A549 (cell line): ENCODE data around the gene CNGA1. TPM values are rescaled to one million over a fixed set of nuclear protein-coding genes. Genes with fewer than 3 reads are reported as not detected.

Source experiments
- ATAC-seq, 2 experiments: fragments of 200-7000 bp in 1 of 2; fragments of >200 bp in 1 of 2; cut with Nextera tagmentation in 1 of 2; cut with Tn5 transposase in 1 of 2; 3 replicates each; pipeline versions ENCODE4 v1.8.0 to v1.9.1; 2018 to 2020; ENCODE audit warnings: mild to moderate bottlenecking in 1 of 2, moderate library complexity in 1 of 2
- CTCF ChIA-PET: fragments of 300-600 bp; sonication (Branson Sonifier 250); formaldehyde crosslinking; extraction: SDS; loops from one replicate; lab custom pipeline; 2021; ENCODE audit warnings: antibody characterized with exemption, inconsistent platforms; lab: Yijun Ruan, JAX
- POLR2A ChIA-PET: fragments of 350-600 bp; formaldehyde crosslinking; extraction: SDS; loops from one replicate; lab custom pipeline; 2021; ENCODE audit warnings: antibody characterized with exemption, inconsistent platforms; lab: Yijun Ruan, JAX
- DNase-seq, 2 experiments: peaks; one replicate each; pipeline versions ENCODE4 v3.0.0 to v3.0.0-alpha.2; 2011 to 2016; ENCODE audit warnings: low read depth in 1 of 2, low spot score in 1 of 2
- FAIRE-seq: peaks from 2 replicates; lab custom pipeline; 2011; peaks lifted over from hg19 to GRCh38; lab: Jason Lieb, UNC
- H3K27ac ChIP-seq, 2 experiments: fragments of >200 bp; sonication (Bioruptor Twin); formaldehyde crosslinking; 3 replicates each; pipeline ENCODE4 v1.5.1; 2016 to 2017
- H3K4me1 ChIP-seq: fragments of >200 bp; sonication (Bioruptor Twin); formaldehyde crosslinking; 3 replicates; pipeline ENCODE4 v1.6.1; 2016
- H3K4me2 ChIP-seq: fragments of >200 bp; sonication (Bioruptor Twin); formaldehyde crosslinking; 3 replicates; pipeline ENCODE4 v1.6.1; 2016
- H3K4me3 ChIP-seq: fragments of >200 bp; sonication (Bioruptor Twin); formaldehyde crosslinking; 3 replicates; pipeline ENCODE4 v1.5.1; 2016
- H3K9me3 ChIP-seq: fragments of >200 bp; sonication (Bioruptor Twin); formaldehyde crosslinking; 3 replicates; pipeline ENCODE4 v1.6.1; 2016
- EHF ChIP-seq: fragments of 250-450 bp; sonication (Bioruptor Pico); IDR thresholded peaks from 2 replicates; pipeline ENCODE4 v1.5.0; 2020; ENCODE audit warnings: mild to moderate bottlenecking
- HOXB5 ChIP-seq: fragments of 250-450 bp; sonication (Bioruptor Pico); IDR thresholded peaks from 2 replicates; pipeline ENCODE4 v1.5.0; 2020; ENCODE audit warnings: mild to moderate bottlenecking, moderate library complexity
- SREBF2 ChIP-seq: fragments of 450-650 bp; IDR thresholded peaks from 2 replicates; pipeline ENCODE4 v1.6.1; 2014; ENCODE audit warnings: mild to moderate bottlenecking, moderate library complexity
- WGBS: methylation state at CpG from one replicate; pipeline ENCODE4 v1.1.6; 2017; ENCODE audit errors: missing lambda C conversion rate; 5-methylcytosine and 5-hydroxymethylcytosine counted together
- polyA plus RNA-seq, 4 experiments: library from polyadenylated mRNA; depleted of rRNA in 3 of 4; stranded (reverse); fragments of >200 nt; fragmentation: RNase III in 1 of 4; extraction: RNeasy Plus Mini Kit Qiagen cat#74134 plus additional on column Dnase treatment in 1 of 4; gene quantifications; 2 replicates in 3 of 4; 3 replicates in 1 of 4; pipeline ENCODE4 v1.2.3, GENCODE V29; 2011 to 2017
- TF ChIP-seq, protein P1 (sequence below): fragments of 450-650 bp; IDR thresholded peaks from 2 replicates; pipeline ENCODE4 v1.6.1; 2014; ENCODE audit warnings: antibody characterized with exemption

The CNGA1 gene
- polyA plus RNA-seq, 2 of the 4 experiments (the other 2 are of a cell fraction), result 0.12 TPM; not detected in 1

DNA sequence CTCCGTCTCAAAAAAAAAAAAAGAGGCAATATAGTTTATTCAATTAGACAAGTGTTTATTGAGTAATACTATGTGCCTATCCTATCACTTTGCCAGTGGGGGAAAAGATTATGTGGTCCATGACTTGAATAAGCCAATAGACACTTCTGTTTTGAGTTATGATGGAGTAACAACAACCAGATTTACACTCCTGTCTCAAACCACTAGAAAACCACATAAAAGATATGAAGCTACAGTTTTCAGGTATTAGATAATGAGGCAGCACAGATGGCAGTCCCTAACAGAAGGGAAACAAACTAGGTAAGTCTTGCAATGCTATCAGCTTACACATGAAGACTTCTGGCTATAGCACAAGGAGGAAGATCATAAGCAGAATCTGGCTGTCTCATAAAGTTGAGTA, 124.6 kb downstream of the CNGA1 start:
- no peak overlapping the region for H3K27ac ChIP-seq
- CTCF ChIA-PET, result no interaction called here

More for the DNA sequence above, 124.6 kb downstream of the CNGA1 start:
- DNase-seq (no peak), ATAC-seq (no peak), FAIRE-seq (no peak)
- Histone ChIP-seq H3K9me3 (no peaks in the 10 kb centered on the region), H3K4me1 (no peaks in the 10 kb centered on the region), H3K4me3 (no peak overlapping the region), H3K4me2 (no peak overlapping the region)
- POLR2A ChIA-PET, result no interaction called here
- WGBS, result 95% methylated on average over 1 of the region's 1 CpG
- TF ChIP-seq SREBF2 (no peak), HOXB5 (CRISPR knock-in tag) (no peak), EHF (CRISPR knock-in tag) (no peak)
- TF ChIP-seq, protein P1, sequence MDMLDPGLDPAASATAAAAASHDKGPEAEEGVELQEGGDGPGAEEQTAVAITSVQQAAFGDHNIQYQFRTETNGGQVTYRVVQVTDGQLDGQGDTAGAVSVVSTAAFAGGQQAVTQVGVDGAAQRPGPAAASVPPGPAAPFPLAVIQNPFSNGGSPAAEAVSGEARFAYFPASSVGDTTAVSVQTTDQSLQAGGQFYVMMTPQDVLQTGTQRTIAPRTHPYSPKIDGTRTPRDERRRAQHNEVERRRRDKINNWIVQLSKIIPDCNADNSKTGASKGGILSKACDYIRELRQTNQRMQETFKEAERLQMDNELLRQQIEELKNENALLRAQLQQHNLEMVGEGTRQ, result no peak

Other genes with a start within 250 kb of the CNGA1 start
- 0.03 TPM in 1 of 2 replicates, not detected in the other for gene CORIN, start 178.6 kb downstream of the CNGA1 start, polyA plus RNA-seq (2011; rRNA removed)
- not detected in 3 replicates for gene CORIN, start 178.6 kb downstream of the CNGA1 start, polyA plus RNA-seq (2017; fragmentation: RNase III; extraction: RNeasy Plus Mini Kit Qiagen cat#74134 plus additional on column Dnase treatment)
- 15.7 and 17.0 TPM in 2 replicates for gene NFXL1, start 102.1 kb downstream of the CNGA1 start, polyA plus RNA-seq (2011; rRNA removed)
- gene NFXL1, start 102.1 kb downstream of the CNGA1 start, polyA plus RNA-seq (2017; fragmentation: RNase III; extraction: RNeasy Plus Mini Kit Qiagen cat#74134 plus additional on column Dnase treatment), result 7.1 to 8.4 TPM (median 7.1 TPM) in 3 replicates
- gene NIPAL1, start 91 bp upstream of the CNGA1 start, polyA plus RNA-seq (2011; rRNA removed), result 0.47 and 0.53 TPM in 2 replicates
- gene NIPAL1, start 91 bp upstream of the CNGA1 start, polyA plus RNA-seq (2017; fragmentation: RNase III; extraction: RNeasy Plus Mini Kit Qiagen cat#74134 plus additional on column Dnase treatment), result 0.29 to 0.41 TPM (median 0.38 TPM) in 3 replicates
- gene TXK, start 117.6 kb upstream of the CNGA1 start, polyA plus RNA-seq (2011; rRNA removed), result 0.13 and 0.14 TPM in 2 replicates
- gene TXK, start 117.6 kb upstream of the CNGA1 start, polyA plus RNA-seq (2017; fragmentation: RNase III; extraction: RNeasy Plus Mini Kit Qiagen cat#74134 plus additional on column Dnase treatment), result 0.06 to 0.22 TPM (median 0.13 TPM) in 3 replicates